Left hindlimb (tissue), 1 donor: ENCODE data around the gene GNAT2.

Experiments used
- DNase-seq: peaks from one replicate; pipeline ENCODE4 v3.0.0-alpha.2; 2018

The GNAT2 gene

GRCh38 chr1:109626682-109627408, 7.4 kb upstream of the GNAT2 start:
- DNase-seq = peak; percentile 29

GRCh38 chr1:109625601-109626560, 6.5 kb upstream of the GNAT2 start:
- DNase-seq = peak; percentile 50

- peak; percentile 24 for DNase-seq
Measured at GRCh38 chr1:109625176-109625575, 5.8 kb upstream of the GNAT2 start.

DNA sequence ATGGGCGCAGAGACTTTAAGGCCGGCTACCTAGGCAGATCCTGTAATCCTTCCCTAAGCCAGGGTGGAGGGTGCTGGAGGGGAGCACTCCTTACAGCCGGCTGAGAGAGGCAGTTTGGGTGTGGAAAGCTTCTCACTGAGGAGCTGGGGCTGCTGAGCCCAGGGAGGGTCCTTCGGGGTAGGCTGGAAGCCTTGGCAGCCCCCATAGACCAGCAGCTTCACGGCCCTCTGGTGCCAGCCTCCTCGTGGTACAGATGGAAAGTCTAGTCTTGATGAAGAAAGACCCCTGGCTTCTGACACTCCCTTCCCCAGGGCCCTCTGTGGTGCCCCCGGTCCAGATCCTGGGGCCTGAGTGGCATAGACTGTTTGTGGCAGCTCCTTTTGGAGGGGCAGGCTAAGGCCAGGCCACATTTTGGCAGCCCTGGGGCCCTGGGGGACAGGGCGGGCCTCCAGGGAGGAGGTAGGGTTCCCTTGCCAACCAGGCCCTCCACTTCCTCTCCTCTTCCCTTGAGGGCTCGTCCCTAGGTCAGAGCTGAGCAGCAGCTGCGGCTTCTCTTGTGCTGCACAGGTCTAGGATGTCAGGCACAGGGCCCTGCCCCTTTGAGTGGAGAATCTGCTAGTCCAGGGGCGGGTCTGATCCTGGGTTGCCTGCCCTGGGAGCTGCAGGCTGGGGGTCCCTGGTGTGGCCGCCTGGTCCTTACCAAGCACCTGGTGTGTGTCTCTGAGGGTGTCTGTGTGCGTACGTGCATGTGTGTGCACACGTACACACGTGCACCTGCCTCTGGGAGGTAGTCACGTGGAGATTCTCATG, 5.0 kb upstream of the GNAT2 start:
- DNase-seq = peak; percentile 32

GRCh38 chr1:109623601-109624161, 4.3 kb upstream of the GNAT2 start:
- DNase-seq = peak; percentile 58

- no peak for DNase-seq
Measured at GRCh38 chr1:109622895-109623294, 3.5 kb upstream of the GNAT2 start.

- DNase-seq = no peak
Measured at GRCh38 chr1:109622137-109622892, 2.9 kb upstream of the GNAT2 start.

DNA sequence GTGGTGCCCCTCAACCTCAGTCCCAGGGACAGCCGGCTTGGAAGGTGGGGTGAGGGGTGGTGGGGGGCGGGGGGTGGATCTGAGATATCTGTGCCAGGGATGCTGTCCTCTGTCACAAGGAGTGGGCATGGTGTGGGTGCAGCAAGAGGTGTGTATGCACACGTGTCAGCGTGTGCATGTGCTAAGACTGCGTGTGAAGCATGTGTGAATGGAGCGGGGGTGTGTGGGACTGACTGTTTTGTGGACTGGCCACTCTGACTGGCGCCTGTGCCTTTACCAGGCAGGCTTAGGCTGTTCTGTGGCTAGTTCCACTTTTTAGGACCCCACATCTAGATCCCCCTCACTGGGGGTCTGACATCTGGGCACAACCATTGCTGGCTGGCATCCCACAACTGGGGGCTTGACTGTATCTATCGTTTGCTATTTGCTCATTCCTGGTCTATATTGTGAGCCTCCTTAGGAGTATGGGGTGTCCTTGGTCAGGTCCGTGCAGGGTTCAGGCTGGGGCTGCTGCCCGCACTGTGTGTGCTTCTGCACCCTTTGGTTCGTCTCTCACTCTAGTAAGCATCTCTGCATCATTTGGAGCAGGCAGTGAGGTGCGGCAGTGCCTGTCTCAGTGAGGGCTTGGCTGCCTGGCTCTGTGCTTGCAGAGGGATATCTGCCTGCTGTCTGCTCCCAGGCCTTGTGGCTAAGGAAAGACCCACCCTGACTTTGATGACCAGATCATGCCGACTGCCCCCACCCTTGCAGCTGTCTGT, 2.1 kb upstream of the GNAT2 start:
- no peak for DNase-seq

GRCh38 chr1:109620841-109621286, 1.4 kb upstream of the GNAT2 start:
- peak; percentile 96 for DNase-seq

DNA sequence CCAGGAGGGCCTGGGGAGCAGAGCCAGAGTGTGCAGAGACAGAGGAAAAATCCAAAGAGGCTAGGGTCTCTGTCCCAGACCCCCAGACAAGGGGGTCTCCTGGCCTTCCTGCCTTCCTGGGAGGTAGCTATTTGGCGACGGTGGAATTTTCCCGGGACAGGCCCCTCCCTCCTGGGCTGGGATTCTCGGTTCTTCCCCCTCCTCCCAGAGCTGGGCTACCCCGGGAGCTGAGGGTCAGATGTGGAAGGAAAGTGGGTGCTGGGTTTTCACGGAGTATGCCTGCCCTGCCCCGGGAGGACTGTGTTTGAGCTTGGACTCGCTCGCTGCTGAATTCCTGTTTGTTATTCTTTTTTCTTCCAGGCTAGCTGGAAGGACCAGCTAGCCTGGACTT, 980 bp upstream of the GNAT2 start:
- DNase-seq = peak; percentile 71

GRCh38 chr1:109618661-109619575, 498 bp downstream of the GNAT2 start:
- DNase-seq = no peak

DNA sequence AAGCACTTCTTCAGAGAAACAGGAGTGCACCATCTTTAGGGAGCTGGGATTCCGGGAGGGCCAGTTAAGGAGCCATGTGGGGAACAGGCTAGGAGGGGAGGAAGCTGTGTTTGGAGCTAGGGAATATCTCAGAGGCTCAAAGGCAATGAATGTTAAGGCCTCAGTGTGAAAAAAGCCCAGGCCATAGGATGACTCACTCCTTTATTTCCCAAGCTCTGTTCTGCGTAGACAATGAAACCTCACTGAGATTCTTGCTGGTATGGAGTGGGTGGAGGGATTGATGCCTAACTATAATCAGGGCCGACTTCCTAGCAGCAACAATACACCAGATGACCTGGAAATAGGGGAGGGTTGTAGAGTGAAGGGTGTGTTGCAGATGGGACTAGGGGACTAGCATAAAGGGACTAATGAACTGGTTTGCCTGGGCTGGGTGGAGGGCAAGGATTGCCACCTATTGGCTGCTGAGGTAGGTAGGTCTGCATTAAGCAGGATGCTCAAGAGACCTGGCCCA, 2.1 kb downstream of the GNAT2 start:
- DNase-seq = no peak

GRCh38 chr1:109616391-109616790, 3.0 kb downstream of the GNAT2 start:
- DNase-seq = no peak

DNA sequence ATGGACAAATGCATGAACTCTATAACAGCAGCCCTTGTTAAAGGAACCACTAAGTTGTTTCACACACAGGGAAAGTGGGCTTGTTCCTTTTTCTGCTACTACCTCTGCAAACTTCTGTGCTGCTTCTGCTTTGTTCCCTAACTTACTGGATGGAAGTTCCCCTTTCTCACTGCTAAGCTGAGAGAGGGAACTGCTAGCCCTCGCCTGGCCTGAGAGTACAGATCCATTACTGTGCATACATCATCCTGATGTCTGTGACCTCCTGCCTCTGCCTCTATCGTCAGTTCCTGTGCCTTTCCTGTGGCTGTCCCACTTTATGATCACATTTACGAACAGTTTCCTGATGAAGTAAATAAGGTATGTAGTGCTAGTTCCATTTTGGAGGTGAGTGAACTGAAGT, 3.5 kb downstream of the GNAT2 start:
- no peak for DNase-seq

- DNase-seq = no peak
Measured at GRCh38 chr1:109613361-109614147, 5.9 kb downstream of the GNAT2 start.

DNA sequence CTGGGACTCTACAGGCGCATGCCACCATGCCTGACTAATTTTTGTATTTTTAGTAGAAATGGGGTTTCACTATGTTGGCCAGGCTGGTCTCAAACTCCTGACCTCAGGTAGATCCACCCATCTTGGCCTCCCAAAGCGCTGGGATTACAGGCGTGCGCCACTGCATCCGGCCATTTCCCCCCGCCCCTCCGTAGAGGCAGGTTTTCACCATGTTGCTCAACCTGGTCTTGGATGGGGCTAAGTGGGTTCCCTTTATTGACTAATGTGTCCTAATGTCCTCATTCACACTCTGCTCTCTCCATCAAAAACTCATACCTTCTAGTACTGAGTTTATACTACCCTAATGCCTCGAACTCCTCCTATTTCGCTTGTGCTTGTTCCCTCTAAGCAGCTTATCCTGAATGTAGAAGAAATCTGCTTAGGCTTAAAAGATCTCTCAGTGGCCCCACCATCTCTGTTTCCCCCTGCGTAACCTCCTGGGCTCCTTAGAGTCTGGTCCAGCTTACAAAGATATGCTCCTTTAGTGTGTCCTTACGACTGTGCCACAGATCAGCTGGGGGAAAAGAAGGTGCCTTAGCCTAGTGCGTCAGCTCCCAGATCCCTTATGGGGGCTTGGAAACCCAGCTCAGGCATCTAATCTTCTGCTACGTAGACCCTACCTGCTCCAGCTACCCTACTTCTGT, 8.0 kb downstream of the GNAT2 start:
- no peak for DNase-seq

DNA sequence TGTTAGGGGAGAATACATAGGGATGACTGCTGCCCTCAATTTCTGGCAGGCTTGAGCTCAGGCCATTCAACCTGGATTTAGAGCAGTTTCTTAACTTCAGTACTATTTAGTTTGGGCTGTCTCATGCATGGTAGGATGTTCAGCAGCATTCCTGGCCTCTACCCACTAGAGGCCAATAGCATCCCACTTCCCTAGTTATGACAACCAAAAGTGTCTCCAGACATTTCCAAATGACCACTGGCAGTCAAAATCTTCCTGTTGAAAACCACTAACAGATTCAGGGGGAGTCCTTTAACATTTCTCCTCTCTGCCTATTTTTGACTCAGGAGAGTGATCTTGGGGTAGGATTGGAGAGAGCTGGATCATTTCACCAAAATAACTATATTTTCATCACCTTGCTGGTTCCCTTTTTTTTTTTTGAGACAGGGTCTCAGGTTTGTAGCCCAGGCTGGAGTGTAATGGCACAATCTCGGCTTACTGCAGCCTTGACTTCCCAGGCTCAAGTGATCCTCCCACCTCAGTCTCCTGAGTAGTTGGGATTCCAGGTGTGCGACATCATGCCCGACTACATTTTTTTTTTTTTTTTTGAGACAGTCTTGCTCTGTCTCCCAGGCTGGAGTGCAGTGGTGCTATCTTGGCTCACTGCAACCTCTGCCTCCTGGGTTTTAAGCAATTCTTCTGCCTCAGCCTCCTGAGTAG, 8.7 kb downstream of the GNAT2 start:
- DNase-seq = no peak

GRCh38 chr1:109609881-109610280, 9.5 kb downstream of the GNAT2 start:
- DNase-seq = no peak
